GM12801 (cell line): Measurements from ENCODE around the gene MVP.

ENCODE experiments used
- TF ChIP-seq, protein P1 (sequence below): IDR thresholded peaks from one replicate; pipeline ENCODE4 v1.5.1; 2011; ENCODE audit warnings: control low read depth; ENCODE audit not compliant: insufficient read length; ENCODE audit errors: extremely low read depth

Gene MVP

DNA sequence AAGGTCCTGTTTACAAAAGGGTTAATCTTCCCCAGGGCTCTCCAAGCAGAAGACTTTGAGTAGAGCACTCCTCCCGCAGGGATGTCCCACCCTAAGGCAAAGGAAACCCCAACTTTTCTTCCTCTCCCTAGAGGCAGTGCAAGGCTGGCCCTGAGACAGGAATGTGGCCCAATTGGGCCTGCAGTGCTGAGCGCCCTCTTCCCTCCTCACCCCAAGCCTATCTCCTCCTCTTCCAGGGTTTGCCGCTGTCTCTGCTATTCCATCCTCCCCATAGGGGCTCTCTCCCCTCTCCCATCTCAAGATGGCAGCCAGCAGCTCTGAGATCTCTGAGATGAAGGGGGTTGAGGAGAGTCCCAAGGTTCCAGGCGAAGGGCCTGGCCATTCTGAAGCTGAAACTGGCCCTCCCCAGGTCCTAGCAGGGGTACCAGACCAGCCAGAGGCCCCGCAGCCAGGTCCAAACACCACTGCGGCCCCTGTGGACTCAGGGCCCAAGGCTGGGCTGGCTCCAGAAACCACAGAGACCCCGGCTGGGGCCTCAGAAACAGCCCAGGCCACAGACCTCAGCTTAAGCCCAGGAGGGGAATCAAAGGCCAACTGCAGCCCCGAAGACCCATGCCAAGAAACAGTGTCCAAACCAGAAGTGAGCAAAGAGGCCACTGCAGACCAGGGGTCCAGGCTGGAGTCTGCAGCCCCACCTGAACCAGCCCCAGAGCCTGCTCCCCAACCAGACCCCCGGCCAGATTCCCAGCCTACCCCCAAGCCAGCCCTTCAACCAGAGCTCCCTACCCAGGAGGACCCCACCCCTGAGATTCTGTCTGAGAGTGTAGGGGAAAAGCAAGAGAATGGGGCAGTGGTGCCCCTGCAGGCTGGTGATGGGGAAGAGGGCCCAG lies 7.3 kb upstream of the MVP start:
- TF ChIP-seq, protein P1, sequence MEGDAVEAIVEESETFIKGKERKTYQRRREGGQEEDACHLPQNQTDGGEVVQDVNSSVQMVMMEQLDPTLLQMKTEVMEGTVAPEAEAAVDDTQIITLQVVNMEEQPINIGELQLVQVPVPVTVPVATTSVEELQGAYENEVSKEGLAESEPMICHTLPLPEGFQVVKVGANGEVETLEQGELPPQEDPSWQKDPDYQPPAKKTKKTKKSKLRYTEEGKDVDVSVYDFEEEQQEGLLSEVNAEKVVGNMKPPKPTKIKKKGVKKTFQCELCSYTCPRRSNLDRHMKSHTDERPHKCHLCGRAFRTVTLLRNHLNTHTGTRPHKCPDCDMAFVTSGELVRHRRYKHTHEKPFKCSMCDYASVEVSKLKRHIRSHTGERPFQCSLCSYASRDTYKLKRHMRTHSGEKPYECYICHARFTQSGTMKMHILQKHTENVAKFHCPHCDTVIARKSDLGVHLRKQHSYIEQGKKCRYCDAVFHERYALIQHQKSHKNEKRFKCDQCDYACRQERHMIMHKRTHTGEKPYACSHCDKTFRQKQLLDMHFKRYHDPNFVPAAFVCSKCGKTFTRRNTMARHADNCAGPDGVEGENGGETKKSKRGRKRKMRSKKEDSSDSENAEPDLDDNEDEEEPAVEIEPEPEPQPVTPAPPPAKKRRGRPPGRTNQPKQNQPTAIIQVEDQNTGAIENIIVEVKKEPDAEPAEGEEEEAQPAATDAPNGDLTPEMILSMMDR, result no peak

DNA sequence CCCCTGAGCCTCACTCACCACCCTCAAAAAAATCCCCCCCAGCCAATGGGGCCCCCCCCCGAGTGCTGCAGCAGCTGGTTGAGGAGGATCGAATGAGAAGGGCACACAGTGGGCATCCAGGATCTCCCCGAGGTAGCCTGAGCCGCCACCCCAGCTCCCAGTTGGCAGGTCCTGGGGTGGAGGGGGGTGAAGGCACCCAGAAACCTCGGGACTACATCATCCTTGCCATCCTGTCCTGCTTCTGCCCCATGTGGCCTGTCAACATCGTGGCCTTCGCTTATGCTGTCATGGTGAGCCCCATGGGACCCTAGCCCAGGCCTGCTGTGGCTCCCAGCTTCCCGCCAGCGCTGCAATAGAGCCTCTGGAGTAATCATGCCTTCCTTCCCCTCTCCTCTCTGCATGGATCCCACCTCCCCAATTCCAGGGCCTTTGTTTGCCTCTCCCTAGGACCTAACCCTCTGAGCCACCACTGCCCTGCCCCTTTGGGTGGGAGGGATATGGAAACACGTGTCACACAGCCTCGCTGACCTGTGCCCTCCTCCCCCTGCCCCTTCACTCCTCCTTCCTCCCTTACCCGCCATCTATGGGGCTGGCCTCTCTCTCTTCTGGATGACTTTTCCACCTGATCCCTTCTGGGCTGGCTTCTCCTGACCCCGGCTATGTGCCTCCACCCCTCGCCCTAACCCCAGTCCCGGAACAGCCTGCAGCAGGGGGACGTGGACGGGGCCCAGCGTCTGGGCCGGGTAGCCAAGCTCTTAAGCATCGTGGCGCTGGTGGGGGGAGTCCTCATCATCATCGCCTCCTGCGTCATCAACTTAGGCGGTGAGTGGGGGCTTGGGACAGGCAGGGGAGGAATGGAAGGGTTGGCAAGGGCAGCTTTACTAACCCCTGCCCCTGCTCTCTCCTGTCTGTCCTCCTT lies 6.4 kb upstream of the MVP start:
- TF ChIP-seq, protein P1, result no peak

DNA sequence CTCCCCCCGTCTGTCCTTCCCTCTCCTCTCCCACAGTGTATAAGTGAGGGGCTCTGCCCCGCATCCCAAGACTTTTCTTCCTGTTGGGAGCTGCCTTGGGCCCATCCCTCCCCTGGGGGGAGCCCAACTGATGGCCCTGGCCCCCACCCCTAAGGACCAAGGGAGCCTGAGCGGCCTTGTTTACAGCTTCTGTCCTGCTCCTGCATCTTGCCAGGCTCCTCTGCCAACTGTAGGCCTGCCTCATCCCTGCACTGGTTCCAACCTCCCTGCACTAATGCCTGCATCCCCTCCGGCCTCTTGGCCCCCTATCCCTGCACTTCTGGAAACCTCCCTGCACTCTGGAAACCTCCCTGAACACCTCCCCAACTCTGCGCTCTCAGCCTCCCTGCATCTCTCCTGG lies 5.7 kb upstream of the MVP start:
- TF ChIP-seq, protein P1, result no peak

DNA sequence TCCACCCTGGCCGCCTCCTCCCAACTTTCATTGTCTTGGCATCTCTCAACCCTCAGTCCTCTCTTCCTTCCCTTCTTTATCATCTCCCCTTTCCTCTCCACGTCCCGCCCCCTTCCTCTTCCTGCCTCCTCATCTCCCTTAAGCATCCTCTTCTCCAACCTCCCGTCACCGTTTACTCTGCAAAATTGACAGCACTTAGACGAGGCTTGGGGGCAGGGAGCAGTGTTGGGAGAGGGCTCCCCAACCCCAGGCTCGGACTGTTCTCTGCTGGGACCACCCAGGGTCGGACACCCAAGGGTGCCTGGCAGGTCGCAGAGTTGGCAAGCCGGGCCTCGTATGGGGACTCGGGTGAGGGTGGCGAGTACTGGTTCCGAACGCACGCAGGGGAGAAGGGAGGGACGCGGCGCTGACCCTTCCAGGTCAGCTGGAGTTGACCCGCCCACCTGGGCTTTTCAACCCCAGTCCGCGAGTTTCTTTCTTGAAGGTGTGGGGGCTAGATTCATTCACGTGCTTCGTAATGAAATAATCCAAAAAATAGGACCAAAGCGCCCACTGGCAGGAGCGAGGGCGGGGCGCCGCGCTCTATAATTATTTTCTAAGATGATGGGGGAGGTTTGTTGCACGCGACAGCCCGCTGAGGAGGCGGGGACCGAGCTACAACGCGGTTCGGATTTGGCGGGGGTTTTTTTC lies 5.1 kb upstream of the MVP start:
- TF ChIP-seq, protein P1, result no peak

DNA sequence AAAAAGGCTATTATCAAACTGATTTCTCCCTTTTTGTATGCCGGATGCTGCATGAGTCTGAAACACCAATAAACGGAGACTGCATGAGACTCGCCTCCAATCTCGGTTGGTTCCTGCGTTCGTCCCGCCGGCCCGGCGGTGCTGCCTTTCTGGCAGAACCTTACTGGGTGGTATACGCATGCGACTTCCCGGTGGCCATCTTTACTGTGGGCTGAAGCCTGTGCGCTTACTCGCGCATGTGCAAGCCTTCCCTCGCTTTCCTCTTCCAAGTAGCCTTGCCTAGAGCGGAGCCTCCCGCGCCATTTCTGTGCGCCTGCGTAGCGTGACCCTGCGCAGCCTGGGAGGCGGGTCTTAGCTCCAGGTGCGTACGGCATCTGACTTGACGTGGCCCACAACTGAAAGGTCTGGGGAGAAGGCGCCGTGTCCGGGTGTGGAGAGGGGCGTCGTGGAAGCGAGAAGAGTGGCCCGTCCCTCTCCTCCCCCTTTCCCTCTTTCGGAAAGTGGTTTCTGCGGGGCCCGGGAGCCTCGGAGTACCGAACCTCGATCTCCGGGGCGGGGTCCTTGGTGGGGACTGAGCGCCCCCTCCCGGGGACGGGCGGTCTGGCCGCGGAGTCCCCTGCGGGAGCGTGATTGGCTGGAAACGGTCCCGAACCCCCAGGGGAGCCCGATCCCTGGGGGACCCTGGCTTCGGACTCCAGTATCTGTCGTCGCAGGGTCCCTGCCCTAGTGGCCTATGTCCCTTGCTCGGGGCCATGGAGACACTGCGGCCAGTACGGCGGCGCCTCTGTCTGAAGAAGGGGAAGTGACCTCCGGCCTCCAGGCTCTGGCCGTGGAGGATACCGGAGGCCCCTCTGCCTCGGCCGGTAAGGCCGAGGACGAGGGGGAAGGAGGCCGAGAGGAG lies 4.2 kb upstream of the MVP start, which contains the start of gene PAGR1:
Gene PAGR1, plus strand, starts transcription at position 360 of the 901 bp plus-strand sequence. Its CDS starts 374 bp downstream, at position 734.
- TF ChIP-seq, protein P1, result peak; percentile 55

DNA sequence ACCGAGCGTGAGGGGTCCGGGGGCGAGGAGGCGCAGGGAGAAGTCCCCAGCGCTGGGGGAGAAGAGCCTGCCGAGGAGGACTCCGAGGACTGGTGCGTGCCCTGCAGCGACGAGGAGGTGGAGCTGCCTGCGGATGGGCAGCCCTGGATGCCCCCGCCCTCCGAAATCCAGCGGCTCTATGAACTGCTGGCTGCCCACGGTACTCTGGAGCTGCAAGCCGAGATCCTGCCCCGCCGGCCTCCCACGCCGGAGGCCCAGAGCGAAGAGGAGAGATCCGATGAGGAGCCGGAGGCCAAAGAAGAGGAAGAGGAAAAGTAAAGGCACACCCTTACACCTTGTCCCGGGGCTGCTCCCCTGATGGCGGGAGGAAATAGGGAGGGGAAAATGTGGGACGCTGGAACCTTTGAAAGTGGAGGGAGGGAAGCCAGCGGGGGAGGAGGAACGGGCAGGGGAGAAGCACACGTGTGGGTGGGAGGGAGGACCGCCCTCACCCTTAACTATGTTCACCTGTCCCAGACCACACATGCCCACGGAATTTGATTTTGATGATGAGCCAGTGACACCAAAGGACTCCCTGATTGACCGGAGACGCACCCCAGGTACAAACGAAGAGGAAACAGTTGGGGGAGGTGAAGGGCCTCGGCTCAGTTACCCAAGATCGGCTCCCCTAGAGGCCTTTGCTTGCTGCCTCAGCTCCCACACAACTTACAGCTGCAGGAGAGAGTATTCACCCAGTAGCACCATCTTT lies 3.4 kb upstream of the MVP start:
- TF ChIP-seq, protein P1, result no peak
